IMR-90 (cell line): ENCODE results near the gene VIT. TPM values are rescaled to one million over a fixed set of nuclear protein-coding genes. Genes with fewer than 3 reads are reported as not detected.

Source experiments
- ATAC-seq: fragments of 200-7000 bp; cut with Tn5 transposase; 2 replicates; pipeline ENCODE4 v1.9.1; 2020; ENCODE audit warnings: low read depth, mild to moderate bottlenecking, moderate library complexity
- BruUV-seq: library from RNA; stranded (reverse); fragments of 400-500 nt; replicated peaks from 2 replicates; lab custom pipeline; 2021; lab: Mats Ljungman, UMichigan
- CTCF ChIA-PET: fragments of 300-600 bp; formaldehyde crosslinking; extraction: SDS; loops from one replicate; lab custom pipeline; 2021; ENCODE audit warnings: antibody characterized with exemption; lab: Yijun Ruan, JAX
- POLR2A ChIA-PET: fragments of 300-600 bp; sonication (Branson Sonifier 250); formaldehyde crosslinking; loops from one replicate; lab custom pipeline; 2022; ENCODE audit warnings: antibody characterized with exemption; ENCODE audit not compliant: unreplicated experiment; lab: Charles Lee
- DNase-seq: peaks from one replicate; pipeline ENCODE4 v3.0.0; 2013
- H2AFZ ChIP-seq: replicated peaks from 2 replicates; pipeline ENCODE3; 2013; ENCODE audit warnings: low read length, mild to moderate bottlenecking; ENCODE audit not compliant: poor library complexity
- H2AK5ac ChIP-seq: 2 replicates; pipeline ENCODE4 v1.6.1; 2013; ENCODE audit warnings: low read depth, low read length, inconsistent platforms
- H2AK9ac ChIP-seq: replicated peaks from 2 replicates; pipeline ENCODE3; 2013; ENCODE audit warnings: mild to moderate bottlenecking, low read depth, low read length, moderate library complexity; ENCODE audit not compliant: poor library complexity
- H2BK120ac ChIP-seq: 2 replicates; pipeline ENCODE4 v1.6.1; 2013; ENCODE audit warnings: low read depth, low read length, inconsistent platforms
- H2BK15ac ChIP-seq: 3 replicates; pipeline ENCODE4 v1.6.1; 2013; ENCODE audit warnings: low read depth, low read length, inconsistent platforms
- H2BK20ac ChIP-seq: 2 replicates; pipeline ENCODE4 v1.6.1; 2013; ENCODE audit warnings: low read depth, mild to moderate bottlenecking, inconsistent platforms, low read length, moderate library complexity
- H2BK5ac ChIP-seq: 2 replicates; pipeline ENCODE4 v1.6.1; 2013; ENCODE audit warnings: mild to moderate bottlenecking, low read depth, low read length, inconsistent platforms; ENCODE audit not compliant: poor library complexity, severe bottlenecking
- H3K14ac ChIP-seq: replicated peaks from 2 replicates; pipeline ENCODE4 v1.6.1; 2013; ENCODE audit warnings: low read depth, low read length, inconsistent platforms
- H3K18ac ChIP-seq: 2 replicates; pipeline ENCODE4 v1.6.1; 2013; ENCODE audit warnings: low read depth, low read length, control low read depth
- H3K23ac ChIP-seq: 2 replicates; pipeline ENCODE4 v1.6.1; 2013; ENCODE audit warnings: low read depth, low read length, inconsistent platforms
- H3K27ac ChIP-seq: 2 replicates; pipeline ENCODE4 v1.5.1; 2013; ENCODE audit warnings: mild to moderate bottlenecking, control low read depth, low read length; ENCODE audit not compliant: insufficient read depth
- H3K27me3 ChIP-seq: 2 replicates; pipeline ENCODE4 v1.6.1; 2013; ENCODE audit warnings: low read length; ENCODE audit not compliant: control insufficient read depth, insufficient read depth
- H3K36me3 ChIP-seq: 2 replicates; pipeline ENCODE4 v1.6.1; 2013; ENCODE audit warnings: low read length, mixed read lengths; ENCODE audit not compliant: control insufficient read depth, insufficient read depth
- H3K4ac ChIP-seq: 2 replicates; pipeline ENCODE4 v1.6.1; 2013; ENCODE audit warnings: low read depth, low read length, inconsistent platforms
- H3K4me1 ChIP-seq: 2 replicates; pipeline ENCODE4 v1.6.1; 2013; ENCODE audit warnings: low read length, mixed read lengths; ENCODE audit not compliant: control insufficient read depth, insufficient read depth
- H3K4me2 ChIP-seq: 2 replicates; pipeline ENCODE4 v1.6.1; 2013; ENCODE audit warnings: low read depth, mild to moderate bottlenecking, control low read depth, low read length, moderate library complexity
- H3K4me3 ChIP-seq: 2 replicates; pipeline ENCODE4 v1.5.1; 2013; ENCODE audit warnings: low read depth, mild to moderate bottlenecking, control low read depth, low read length, moderate library complexity; ENCODE audit not compliant: insufficient read depth
- H3K56ac ChIP-seq: 2 replicates; pipeline ENCODE4 v1.6.1; 2013; ENCODE audit warnings: low read length, inconsistent platforms; ENCODE audit not compliant: insufficient read depth; ENCODE audit errors: extremely low read depth
- H3K79me1 ChIP-seq, 2 experiments: 2 replicates each; pipeline ENCODE4 v1.6.1; 2013; ENCODE audit warnings: low read length in 2 of 2, inconsistent platforms in 1 of 2, low read depth in 1 of 2
- H3K9ac ChIP-seq: 2 replicates; pipeline ENCODE4 v1.6.1; 2013; ENCODE audit warnings: low read depth, low read length, control low read depth
- H3K9me1 ChIP-seq: 2 replicates; pipeline ENCODE4 v1.6.1; 2013; ENCODE audit warnings: low read length, inconsistent platforms; ENCODE audit not compliant: insufficient read depth
- H3K9me3 ChIP-seq: 2 replicates; pipeline ENCODE4 v1.6.1; 2013; ENCODE audit warnings: low read length; ENCODE audit not compliant: control insufficient read depth, insufficient read depth
- H4K20me1 ChIP-seq: 2 replicates; pipeline ENCODE4 v1.6.1; 2013; ENCODE audit warnings: low read length, inconsistent platforms; ENCODE audit not compliant: insufficient read depth
- H4K5ac ChIP-seq: 2 replicates; pipeline ENCODE4 v1.6.1; 2013; ENCODE audit warnings: mild to moderate bottlenecking, low read depth, low read length, control low read depth
- H4K8ac ChIP-seq, 2 experiments: 2 replicates each; pipeline ENCODE4 v1.6.1; 2013; ENCODE audit warnings: low read depth in 2 of 2, low read length in 2 of 2, control low read depth in 1 of 2, inconsistent platforms in 1 of 2
- H4K91ac ChIP-seq: 2 replicates; pipeline ENCODE4 v1.6.1; 2013; ENCODE audit warnings: low read depth, low read length, inconsistent platforms; ENCODE audit not compliant: insufficient read depth
- BHLHE40 ChIP-seq: fragments of 150-350 bp; IDR thresholded peaks from 2 replicates; pipeline ENCODE4 v1.6.1; 2016; ENCODE audit warnings: mild to moderate bottlenecking, low read depth, low read length
- CEBPB ChIP-seq: IDR thresholded peaks from 2 replicates; pipeline ENCODE4 v1.6.1; 2012; ENCODE audit warnings: low read depth, low read length, improper control_type of control experiment
- FOS ChIP-seq: fragments of 150-350 bp; IDR thresholded peaks from 2 replicates; pipeline ENCODE4 v1.6.1; 2016; ENCODE audit warnings: low read depth, low read length
- MAFK ChIP-seq: IDR thresholded peaks from 2 replicates; pipeline ENCODE4 v1.6.1; 2012; ENCODE audit warnings: low read depth, low read length, improper control_type of control experiment
- MXI1 ChIP-seq: IDR thresholded peaks from 2 replicates; pipeline ENCODE4 v1.6.1; 2012; ENCODE audit warnings: low read depth, mild to moderate bottlenecking, low read length, moderate library complexity, borderline replicate concordance
- NFE2L2 ChIP-seq: fragments of 150-350 bp; IDR thresholded peaks from 2 replicates; pipeline ENCODE4 v1.6.1; 2016; ENCODE audit warnings: low read depth, mild to moderate bottlenecking, low read length
- RAD21 ChIP-seq: IDR thresholded peaks from 2 replicates; pipeline ENCODE4 v1.6.1; 2012; ENCODE audit warnings: low read length, improper control_type of control experiment
- RCOR1 ChIP-seq: IDR thresholded peaks from 2 replicates; pipeline ENCODE4 v1.6.1; 2012; ENCODE audit warnings: mild to moderate bottlenecking, low read length, improper control_type of control experiment; ENCODE audit not compliant: insufficient replicate concordance
- WGBS, 2 experiments: methylation state at CpG; one replicate each; pipeline versions ENCODE4 v1.1.5 to v1.1.7; 2013; ENCODE audit warnings: missing lambda C conversion rate in 2 of 2; ENCODE audit not compliant: insufficient read length in 1 of 2; ENCODE audit errors: extremely low coverage in 2 of 2; 5-methylcytosine and 5-hydroxymethylcytosine counted together
- dilution Hi-C: fragments of 300-500 bp; cut with HindIII; formaldehyde crosslinking; loops from one replicate; pipeline ENCODE4 v1.14.3; 2018; ENCODE audit warnings: low sequenced_read_pairs; ENCODE audit not compliant: unreplicated experiment
- in situ Hi-C: fragments of 300-500 bp; cut with MboI; formaldehyde crosslinking; loops from 3 replicates; pipeline ENCODE4 v1.14.3; 2019; ENCODE audit warnings: low sequenced_read_pairs, inconsistent platforms, mixed read lengths
- intact Hi-C: fragments of 100-400 bp; cut with micrococcal nuclease; formaldehyde crosslinking; loops from 2 replicates; pipeline ENCODE4 v1.10.0; 2022
- polyA plus RNA-seq, 3 experiments: library from polyadenylated mRNA; depleted of rRNA; stranded (reverse); fragments of >200 nt; gene quantifications; 2 replicates each; pipeline ENCODE4 v1.2.3, GENCODE V29; 2012; ENCODE audit warnings: low replicate concordance in 1 of 3
- total RNA-seq: library from RNA; depleted of rRNA; stranded (reverse); fragments of >200 nt; gene quantifications from 2 replicates; pipeline ENCODE4 v1.2.3, GENCODE V29; 2012
- TF ChIP-seq, protein P1 (sequence below): fragments of 150-350 bp; IDR thresholded peaks from 2 replicates; pipeline ENCODE4 v1.6.1; 2017; ENCODE audit warnings: mild to moderate bottlenecking, antibody characterized with exemption, low read length, low read depth

VIT gene
- total and polyA plus RNA-seq, 2 of the 4 experiments (the other 2 are of a cell fraction): under 0.01 TPM; not detected in 1

DNA sequence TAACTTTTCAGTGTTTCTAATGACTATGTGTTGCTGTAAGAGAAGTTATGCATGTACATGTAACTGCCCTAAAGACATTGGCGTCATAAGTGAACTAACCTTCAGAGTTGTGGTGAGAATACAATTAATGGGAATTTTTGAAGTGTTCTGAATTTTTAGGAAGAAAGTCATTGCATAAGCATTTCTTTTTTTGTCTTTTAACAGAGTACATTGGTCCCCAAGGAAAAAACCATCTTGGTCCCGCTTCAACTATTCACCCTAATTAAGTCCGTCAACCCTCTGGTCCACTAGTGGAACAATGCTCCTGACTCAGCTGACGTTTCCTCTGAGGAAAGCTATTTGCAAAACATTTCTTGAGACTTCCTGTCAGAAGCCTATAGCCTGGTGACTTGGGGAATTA, 41.1 kb upstream of the VIT start:
- Histone ChIP-seq H2AK9ac (no peak overlapping the region), H4K8ac (peak overlapping the region in 1 of 2 experiments; percentile 70; a peak in 1 of 4 replicates), H3K9ac (no peak overlapping the region), H2AK5ac (no peak overlapping the region), H3K56ac (no peak overlapping the region), H3K4me1 (peaks cover 2% of the 10 kb centered on the region; the same call in 1 of the 2 replicates), H3K27me3 (no peaks in the 10 kb centered on the region), H2BK5ac (no peak overlapping the region), H2AFZ (no peak overlapping the region), H2BK20ac (no peak overlapping the region), H3K23ac (no peak overlapping the region), H4K5ac (no peak overlapping the region), H3K14ac (no peak overlapping the region), H3K9me3 (no peaks in the 10 kb centered on the region), H3K4me2 (no peak overlapping the region), H3K79me1 (no peaks in the 10 kb centered on the region), H3K9me1 (no peaks in the 10 kb centered on the region), H2BK120ac (peak overlapping the region; percentile 77; the same call in 1 of the 2 replicates), H3K4ac (peak overlapping the region; percentile 50; the same call in 1 of the 2 replicates), H3K4me3 (no peak overlapping the region), H3K36me3 (no peaks in the 10 kb centered on the region), H4K91ac (no peak overlapping the region), H2BK15ac (0 out of 3 replicates have a peak overlapping the region, but pooled peaks have one; percentile 61), H4K20me1 (no peaks in the 10 kb centered on the region), H3K27ac (no peak overlapping the region), H3K18ac (peak overlapping the region; percentile 77; the same call in 1 of the 2 replicates)
- in situ Hi-C loops (no loop called here), dilution Hi-C loops (no loop called here), intact Hi-C loops (no loop called here)
- DNase-seq: peak; percentile 48
- ChIA-PET CTCF (no interaction called here), POLR2A (no interaction called here)
- TF ChIP-seq RCOR1 (no peak), MAFK (no peak), FOS (no peak), MXI1 (no peak), CEBPB (no peak), NFE2L2 (no peak), BHLHE40 (no peak), RAD21 (no peak)
- TF ChIP-seq, protein P1, sequence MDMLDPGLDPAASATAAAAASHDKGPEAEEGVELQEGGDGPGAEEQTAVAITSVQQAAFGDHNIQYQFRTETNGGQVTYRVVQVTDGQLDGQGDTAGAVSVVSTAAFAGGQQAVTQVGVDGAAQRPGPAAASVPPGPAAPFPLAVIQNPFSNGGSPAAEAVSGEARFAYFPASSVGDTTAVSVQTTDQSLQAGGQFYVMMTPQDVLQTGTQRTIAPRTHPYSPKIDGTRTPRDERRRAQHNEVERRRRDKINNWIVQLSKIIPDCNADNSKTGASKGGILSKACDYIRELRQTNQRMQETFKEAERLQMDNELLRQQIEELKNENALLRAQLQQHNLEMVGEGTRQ: no peak
- no TSS peak for BruUV-seq
- no peak for ATAC-seq
- no CpG with 5 or more reads among the region's 4 CpGs for WGBS, 2 experiments
